NT2/D1 (cell line): ENCODE results near the gene MIPOL1.

Experiments
- DNase-seq: peaks from one replicate; pipeline ENCODE4 v3.0.0-alpha.2; 2011; ENCODE audit warnings: low read depth, low spot score
- H3K27me3 ChIP-seq: 2 replicates; pipeline ENCODE4 v1.6.0; 2011; ENCODE audit warnings: mild to moderate bottlenecking; ENCODE audit not compliant: insufficient read length, insufficient read depth
- H3K36me3 ChIP-seq: 2 replicates; pipeline ENCODE4 v1.6.1; 2011; ENCODE audit warnings: mild to moderate bottlenecking, low read length, mixed read lengths; ENCODE audit not compliant: insufficient read depth, insufficient read length
- H3K4me1 ChIP-seq: 2 replicates; pipeline ENCODE4 v1.5.1; 2011; ENCODE audit not compliant: insufficient read depth, insufficient read length
- H3K4me3 ChIP-seq: 2 replicates; pipeline ENCODE4 v1.5.1; 2011; ENCODE audit warnings: low read depth; ENCODE audit not compliant: insufficient read length
- H3K9ac ChIP-seq: 2 replicates; pipeline ENCODE4 v1.6.0; 2011; ENCODE audit warnings: low read depth; ENCODE audit not compliant: insufficient read length
- H3K9me3 ChIP-seq: 2 replicates; pipeline ENCODE4 v1.5.1; 2011; ENCODE audit warnings: mild to moderate bottlenecking, low read length; ENCODE audit not compliant: insufficient read depth
- SUZ12 ChIP-seq: IDR thresholded peaks from 2 replicates; pipeline ENCODE4 v1.6.1; 2011; ENCODE audit not compliant: insufficient read length, insufficient read depth; ENCODE audit errors: extremely low read depth
- YY1 ChIP-seq: IDR thresholded peaks from 2 replicates; pipeline ENCODE4 v1.6.1; 2011; ENCODE audit not compliant: insufficient read length, insufficient read depth
- ZNF274 ChIP-seq: IDR thresholded peaks from 2 replicates; pipeline ENCODE4 v1.6.1; 2011; ENCODE audit warnings: mild to moderate bottlenecking, low read depth, low read length

MIPOL1 gene

GRCh38 chr14:37464192-37464858 lies 266.6 kb downstream of the MIPOL1 start:
- Histone ChIP-seq H3K4me3 (no peak overlapping the region), H3K27me3 (no peaks in the 10 kb centered on the region), H3K36me3 (no peaks in the 10 kb centered on the region), H3K9me3 (no peaks in the 10 kb centered on the region), H3K4me1 (no peaks in the 10 kb centered on the region), H3K9ac (no peak overlapping the region)
- no peak for DNase-seq
- no peak for TF ChIP-seq YY1
- TF ChIP-seq SUZ12: no peak
- TF ChIP-seq ZNF274: no peak

GRCh38 chr14:37466003-37466622 lies 268.4 kb downstream of the MIPOL1 start:
- no peaks in the 10 kb centered on the region for H3K27me3 ChIP-seq
- H3K9ac ChIP-seq: no peak overlapping the region
- H3K4me3 ChIP-seq: no peak overlapping the region
- no peaks in the 10 kb centered on the region for H3K4me1 ChIP-seq
- no peaks in the 10 kb centered on the region for H3K36me3 ChIP-seq
- no peak for DNase-seq
- H3K9me3 ChIP-seq: no peaks in the 10 kb centered on the region
- no peak for TF ChIP-seq ZNF274
- TF ChIP-seq YY1: no peak
- no peak for TF ChIP-seq SUZ12

- DNase-seq: no peak
- Histone ChIP-seq H3K4me3 (no peak overlapping the region), H3K4me1 (no peaks in the 10 kb centered on the region), H3K27me3 (no peaks in the 10 kb centered on the region), H3K9me3 (no peaks in the 10 kb centered on the region), H3K9ac (no peak overlapping the region), H3K36me3 (no peaks in the 10 kb centered on the region)
- no peak for TF ChIP-seq YY1
- no peak for TF ChIP-seq SUZ12
- TF ChIP-seq ZNF274: no peak
Measured at GRCh38 chr14:37466623-37467088, 268.9 kb downstream of the MIPOL1 start.

- H3K36me3 ChIP-seq: no peaks in the 10 kb centered on the region
- no peaks in the 10 kb centered on the region for H3K27me3 ChIP-seq
- TF ChIP-seq YY1: no peak
- no peak for TF ChIP-seq ZNF274
- TF ChIP-seq SUZ12: no peak
- H3K4me1 ChIP-seq: no peaks in the 10 kb centered on the region
- no peak overlapping the region for H3K4me3 ChIP-seq
- no peaks in the 10 kb centered on the region for H3K9me3 ChIP-seq
- DNase-seq: no peak
- H3K9ac ChIP-seq: no peak overlapping the region
Measured at GRCh38 chr14:37469650-37470049, 271.9 kb downstream of the MIPOL1 start.

GRCh38 chr14:37470251-37470650 lies 272.5 kb downstream of the MIPOL1 start:
- TF ChIP-seq ZNF274: no peak
- no peak for TF ChIP-seq SUZ12
- TF ChIP-seq YY1: no peak
- Histone ChIP-seq H3K9me3 (no peaks in the 10 kb centered on the region), H3K4me3 (no peak overlapping the region), H3K36me3 (no peaks in the 10 kb centered on the region), H3K9ac (no peak overlapping the region), H3K27me3 (no peaks in the 10 kb centered on the region), H3K4me1 (no peaks in the 10 kb centered on the region)
- no peak for DNase-seq

- no peaks in the 10 kb centered on the region for H3K36me3 ChIP-seq
- no peak overlapping the region for H3K4me3 ChIP-seq
- H3K27me3 ChIP-seq: no peaks in the 10 kb centered on the region
- DNase-seq: no peak
- no peak overlapping the region for H3K9ac ChIP-seq
- H3K9me3 ChIP-seq: no peaks in the 10 kb centered on the region
- TF ChIP-seq ZNF274 (no peak), YY1 (no peak), SUZ12 (no peak)
- no peaks in the 10 kb centered on the region for H3K4me1 ChIP-seq
Measured at GRCh38 chr14:37472906-37473305, 275.2 kb downstream of the MIPOL1 start.

- no peaks in the 10 kb centered on the region for H3K27me3 ChIP-seq
- H3K4me1 ChIP-seq: no peaks in the 10 kb centered on the region
- no peaks in the 10 kb centered on the region for H3K9me3 ChIP-seq
- no peak overlapping the region for H3K9ac ChIP-seq
- TF ChIP-seq YY1 (no peak), SUZ12 (no peak), ZNF274 (no peak)
- no peak overlapping the region for H3K4me3 ChIP-seq
- no peak for DNase-seq
- H3K36me3 ChIP-seq: no peaks in the 10 kb centered on the region
Measured at GRCh38 chr14:37474191-37474590, 276.5 kb downstream of the MIPOL1 start.
